Measurements from ENCODE around the gene CTBP1.

DNA sequence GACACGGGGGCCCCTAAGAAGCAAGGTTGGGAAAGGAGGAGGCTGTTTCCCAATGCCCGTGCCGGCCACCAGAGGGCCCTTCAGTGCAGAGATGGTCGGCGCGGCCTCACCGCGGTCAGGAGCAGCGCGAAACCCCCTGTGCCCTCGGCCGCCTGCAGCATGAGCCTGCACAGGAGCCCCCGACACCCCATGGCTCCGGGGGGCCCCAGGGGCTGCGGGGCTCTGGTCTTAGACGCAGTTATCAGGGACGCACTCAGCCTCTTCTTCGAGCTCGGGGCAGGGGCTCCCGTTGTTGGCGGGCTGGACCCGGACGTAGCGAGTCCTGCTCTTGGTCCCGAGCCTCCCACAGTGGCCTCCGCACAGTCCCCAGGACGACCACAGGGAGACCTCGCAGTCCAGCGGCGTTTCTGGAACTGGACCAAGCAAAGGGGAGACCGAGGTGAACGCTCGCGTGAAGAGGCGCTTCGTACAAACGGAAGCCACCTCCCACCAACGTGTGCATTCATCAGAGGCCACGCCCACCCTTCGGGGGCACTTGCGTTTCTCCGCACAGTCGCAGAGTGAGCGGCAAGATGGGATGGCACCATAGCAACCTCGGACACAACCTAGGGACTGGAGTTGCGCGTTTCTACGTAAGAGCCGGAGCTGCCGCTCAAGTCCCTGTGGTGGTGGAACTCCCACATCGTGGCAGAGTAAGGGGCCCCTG, 81.5 kb downstream of the CTBP1 start:
- TF ChIP-seq, protein P1, sequence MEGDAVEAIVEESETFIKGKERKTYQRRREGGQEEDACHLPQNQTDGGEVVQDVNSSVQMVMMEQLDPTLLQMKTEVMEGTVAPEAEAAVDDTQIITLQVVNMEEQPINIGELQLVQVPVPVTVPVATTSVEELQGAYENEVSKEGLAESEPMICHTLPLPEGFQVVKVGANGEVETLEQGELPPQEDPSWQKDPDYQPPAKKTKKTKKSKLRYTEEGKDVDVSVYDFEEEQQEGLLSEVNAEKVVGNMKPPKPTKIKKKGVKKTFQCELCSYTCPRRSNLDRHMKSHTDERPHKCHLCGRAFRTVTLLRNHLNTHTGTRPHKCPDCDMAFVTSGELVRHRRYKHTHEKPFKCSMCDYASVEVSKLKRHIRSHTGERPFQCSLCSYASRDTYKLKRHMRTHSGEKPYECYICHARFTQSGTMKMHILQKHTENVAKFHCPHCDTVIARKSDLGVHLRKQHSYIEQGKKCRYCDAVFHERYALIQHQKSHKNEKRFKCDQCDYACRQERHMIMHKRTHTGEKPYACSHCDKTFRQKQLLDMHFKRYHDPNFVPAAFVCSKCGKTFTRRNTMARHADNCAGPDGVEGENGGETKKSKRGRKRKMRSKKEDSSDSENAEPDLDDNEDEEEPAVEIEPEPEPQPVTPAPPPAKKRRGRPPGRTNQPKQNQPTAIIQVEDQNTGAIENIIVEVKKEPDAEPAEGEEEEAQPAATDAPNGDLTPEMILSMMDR (conservative IDR thresholded peaks at IDR 0.05; ENCODE audit: low read depth, low read length): peak; percentile 81
- no peak for TF ChIP-seq EZH2 (IDR thresholded peaks at IDR 0.05; ENCODE audit: low read length, unreplicated experiment)

All from PC-3 (cell line).